PC-3 (cell line): Measurements from ENCODE around the gene CSNK1E.

Experiments used
- EZH2 ChIP-seq: fragments of 300-600 bp; sonication (generic); IDR thresholded peaks from one replicate; pipeline ENCODE4 v1.6.1; 2017; ENCODE audit warnings: antibody characterized with exemption, mild to moderate bottlenecking, low read length; ENCODE audit not compliant: unreplicated experiment
- TF ChIP-seq, protein P1 (sequence below): fragments of 300-600 bp; sonication (generic); conservative IDR thresholded peaks from 2 replicates; pipeline ENCODE4 v1.5.1; 2017; ENCODE audit warnings: antibody characterized with exemption, low read depth, mild to moderate bottlenecking, low read length

DNA sequence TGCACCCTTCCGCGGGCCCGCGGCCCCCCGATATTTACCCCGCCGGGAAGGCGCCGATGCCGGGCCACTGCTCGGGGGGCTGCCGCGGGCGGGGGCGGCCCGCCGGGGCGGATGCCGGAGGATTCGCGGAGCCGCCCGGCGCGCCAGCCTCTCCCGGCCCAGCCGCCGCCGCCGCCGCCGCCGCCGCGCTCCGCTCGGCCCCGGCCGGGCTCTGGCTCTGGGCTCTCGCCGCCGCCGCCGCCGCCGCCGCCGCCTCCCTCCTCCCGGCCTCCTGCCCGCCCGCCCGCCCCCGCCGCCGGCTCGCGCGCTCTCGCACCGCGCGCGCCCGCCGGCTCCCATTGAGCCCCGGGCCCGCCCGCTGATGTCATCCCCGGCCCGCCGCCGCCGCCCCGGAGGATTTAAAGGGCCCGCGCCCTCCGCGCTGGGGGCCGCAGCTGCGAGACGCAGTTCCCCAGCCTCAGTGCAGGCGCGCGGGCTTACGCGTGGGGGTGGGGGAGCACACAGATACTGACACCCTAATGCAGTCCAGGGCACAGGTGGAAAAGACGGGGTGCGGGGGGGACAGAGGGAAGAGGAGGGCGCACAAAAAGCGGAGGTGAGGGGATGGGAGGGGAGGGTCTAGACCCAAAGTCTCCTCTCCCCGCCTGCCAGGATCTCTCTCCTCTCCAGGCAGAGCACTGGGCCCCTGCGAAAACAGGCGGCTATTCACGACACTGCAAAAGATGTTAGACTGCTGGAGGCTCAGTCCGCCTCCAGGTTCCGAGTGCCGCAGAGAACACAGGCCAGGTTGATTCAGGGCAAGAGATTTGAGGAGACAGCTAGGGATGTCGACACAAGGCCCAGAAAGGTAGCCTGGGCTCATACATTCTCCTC is at the start of gene CSNK1E:
- TF ChIP-seq, protein P1, sequence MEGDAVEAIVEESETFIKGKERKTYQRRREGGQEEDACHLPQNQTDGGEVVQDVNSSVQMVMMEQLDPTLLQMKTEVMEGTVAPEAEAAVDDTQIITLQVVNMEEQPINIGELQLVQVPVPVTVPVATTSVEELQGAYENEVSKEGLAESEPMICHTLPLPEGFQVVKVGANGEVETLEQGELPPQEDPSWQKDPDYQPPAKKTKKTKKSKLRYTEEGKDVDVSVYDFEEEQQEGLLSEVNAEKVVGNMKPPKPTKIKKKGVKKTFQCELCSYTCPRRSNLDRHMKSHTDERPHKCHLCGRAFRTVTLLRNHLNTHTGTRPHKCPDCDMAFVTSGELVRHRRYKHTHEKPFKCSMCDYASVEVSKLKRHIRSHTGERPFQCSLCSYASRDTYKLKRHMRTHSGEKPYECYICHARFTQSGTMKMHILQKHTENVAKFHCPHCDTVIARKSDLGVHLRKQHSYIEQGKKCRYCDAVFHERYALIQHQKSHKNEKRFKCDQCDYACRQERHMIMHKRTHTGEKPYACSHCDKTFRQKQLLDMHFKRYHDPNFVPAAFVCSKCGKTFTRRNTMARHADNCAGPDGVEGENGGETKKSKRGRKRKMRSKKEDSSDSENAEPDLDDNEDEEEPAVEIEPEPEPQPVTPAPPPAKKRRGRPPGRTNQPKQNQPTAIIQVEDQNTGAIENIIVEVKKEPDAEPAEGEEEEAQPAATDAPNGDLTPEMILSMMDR: no peak
- no peak for TF ChIP-seq EZH2
